Measurements from ENCODE around the gene NSRP1. TPM values are rescaled to one million over a fixed set of nuclear protein-coding genes. Genes with fewer than 3 reads are reported as not detected.

The NSRP1 gene
- total and polyA plus RNA-seq, 2 of the 13 experiments (the other 11 are each of a cell fraction or from before 2014, with no cell fraction given): 7.0 to 14.3 TPM

DNA sequence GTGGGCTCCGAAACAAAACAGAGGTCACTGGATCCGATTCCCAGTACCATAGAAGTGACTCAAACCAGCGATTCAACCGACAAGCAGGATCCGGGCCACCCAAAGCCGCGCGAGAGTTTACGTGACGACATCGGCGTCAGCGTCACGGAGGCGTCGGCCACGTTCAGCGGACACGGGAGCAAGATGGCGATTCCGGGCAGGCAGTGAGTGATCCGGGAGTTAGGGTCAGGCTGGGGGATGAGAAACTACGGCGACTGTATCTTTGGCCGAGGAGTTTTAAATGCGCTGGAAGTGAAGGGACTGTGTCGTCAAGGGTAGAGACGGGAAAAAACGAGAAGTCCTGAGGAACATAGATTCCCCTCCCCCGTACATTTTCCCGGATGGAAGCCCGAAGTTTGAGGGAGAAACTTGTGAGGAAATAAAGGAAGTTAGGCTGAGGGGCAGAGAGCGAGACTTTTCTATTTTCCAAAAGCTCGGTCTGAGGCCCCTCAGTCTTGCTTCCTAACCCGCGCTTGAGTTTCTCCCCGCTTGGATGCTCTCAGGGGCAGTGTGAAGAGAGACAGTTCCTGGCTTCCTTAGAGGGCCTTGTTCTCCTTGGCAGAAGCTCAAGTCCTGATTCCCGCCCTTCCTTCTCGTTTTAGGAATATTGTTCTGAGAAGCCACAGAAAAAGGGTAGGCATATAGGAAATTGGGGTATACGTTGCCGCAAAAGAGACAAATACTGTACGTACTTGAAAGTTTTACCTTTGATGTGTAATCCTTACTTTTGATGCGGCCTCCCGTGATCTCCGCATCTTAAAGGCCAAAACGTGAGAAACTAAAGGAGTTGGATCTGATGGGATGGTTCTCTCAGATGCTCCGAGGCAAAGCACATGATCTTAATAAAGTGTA is at the start of gene NSRP1 (continued):
- no peak; the same call in 1 of the 2 replicates for TF ChIP-seq ZNF766 (CRISPR knock-in tag; IDR thresholded peaks at IDR 0.05; ENCODE audit: borderline replicate concordance)
- TF ChIP-seq ZC3H13 (CRISPR knock-in tag; IDR thresholded peaks at IDR 0.05): peak; percentile 81
- TF ChIP-seq CC2D1A (CRISPR knock-in tag; IDR thresholded peaks at IDR 0.05): no peak
- 0 out of 2 replicates have a peak, but pooled peaks have one; percentile 38 for TF ChIP-seq SNAPC4 (CRISPR knock-in tag; IDR thresholded peaks at IDR 0.05)
- no peak for TF ChIP-seq BATF2 (CRISPR knock-in tag; IDR thresholded peaks at IDR 0.05)
- peak; percentile 56 for TF ChIP-seq ZNF331 (CRISPR knock-in tag; IDR thresholded peaks at IDR 0.05)
- no peak for TF ChIP-seq HOXA9 (CRISPR knock-in tag; IDR thresholded peaks at IDR 0.05; ENCODE audit: borderline replicate concordance)
- TF ChIP-seq NFAT5 (CRISPR knock-in tag; IDR thresholded peaks at IDR 0.05): no peak; the same call in 1 of the 2 replicates
- no peak for TF ChIP-seq ZNF720 (CRISPR knock-in tag; IDR thresholded peaks at IDR 0.05)
- TF ChIP-seq ZNF33A (CRISPR knock-in tag; IDR thresholded peaks at IDR 0.05; ENCODE audit: borderline replicate concordance): no peak
- peak; percentile 89 for TF ChIP-seq MYC (CRISPR knock-in tag; IDR thresholded peaks at IDR 0.05; ENCODE audit: borderline replicate concordance)
- no peak; the same call in 1 of the 2 replicates for TF ChIP-seq ZNF816 (CRISPR knock-in tag; IDR thresholded peaks at IDR 0.05; ENCODE audit: borderline replicate concordance)
- TF ChIP-seq ZNF432 (CRISPR knock-in tag; IDR thresholded peaks at IDR 0.05; ENCODE audit: borderline replicate concordance): no peak
- TF ChIP-seq DR1 (CRISPR knock-in tag; IDR thresholded peaks at IDR 0.05): peak; percentile 92
- 0 out of 2 replicates have a peak, but pooled peaks have one; percentile 32 for TF ChIP-seq ZNF709 (CRISPR knock-in tag; IDR thresholded peaks at IDR 0.05)
- TF ChIP-seq HNRNPL (IDR thresholded peaks at IDR 0.05; ENCODE audit: low read depth, low read length): 0 out of 2 replicates have a peak, but pooled peaks have one; percentile 38

Data from HepG2 (cell line).